DND-41 (cell line): ENCODE measurements around the gene HSPBP1.

Experiments
- ATAC-seq: fragments of 200-7000 bp; cut with Tn5 transposase; 3 replicates; pipeline ENCODE4 v1.9.1; 2021; ENCODE audit warnings: low read depth; ENCODE audit not compliant: insufficient read depth
- DNase-seq: peaks from one replicate; pipeline ENCODE4 v3.0.0-alpha.2; 2020
- H2AFZ ChIP-seq: 2 replicates; pipeline ENCODE4 v1.6.0; 2012; ENCODE audit warnings: low read depth, low read length
- H3K27ac ChIP-seq: 2 replicates; pipeline ENCODE4 v1.5.1; 2012; ENCODE audit warnings: low read length, inconsistent platforms
- H3K27me3 ChIP-seq: fragments of 200-600 bp; sonication (generic); 2 replicates; pipeline ENCODE4 v1.6.0; 2012; ENCODE audit warnings: low read length, mild to moderate bottlenecking, inconsistent platforms; ENCODE audit not compliant: insufficient read depth, poor library complexity
- H3K36me3 ChIP-seq: 2 replicates; pipeline ENCODE4 v1.5.1; 2012; ENCODE audit warnings: low read length, inconsistent platforms; ENCODE audit not compliant: insufficient read depth
- H3K4me1 ChIP-seq: 2 replicates; pipeline ENCODE4 v1.5.1; 2012; ENCODE audit warnings: mild to moderate bottlenecking, low read length; ENCODE audit not compliant: insufficient read depth
- H3K4me2 ChIP-seq: 2 replicates; pipeline ENCODE4 v1.6.0; 2012; ENCODE audit warnings: mild to moderate bottlenecking, moderate library complexity, low read length, inconsistent platforms; ENCODE audit not compliant: insufficient read depth
- H3K4me3 ChIP-seq, 2 experiments: fragments of 200-600 bp in 1 of 2; shearing (Covaris generic) in 1 of 2; 2 replicates each; pipeline ENCODE4 v1.5.1; 2012 to 2016; ENCODE audit warnings: inconsistent platforms in 2 of 2, low read length in 2 of 2, mild to moderate bottlenecking in 2 of 2, low read depth in 1 of 2, moderate library complexity in 1 of 2
- H3K79me2 ChIP-seq: 2 replicates; pipeline ENCODE4 v1.6.0; 2012; ENCODE audit warnings: low read length, inconsistent platforms; ENCODE audit not compliant: insufficient read depth
- H3K9ac ChIP-seq: 2 replicates; pipeline ENCODE4 v1.6.0; 2012; ENCODE audit warnings: low read depth, mild to moderate bottlenecking, inconsistent platforms, low read length, moderate library complexity
- H3K9me3 ChIP-seq: 2 replicates; pipeline ENCODE4 v1.5.1; 2012; ENCODE audit warnings: low read length, moderate library complexity, mild to moderate bottlenecking, inconsistent platforms; ENCODE audit not compliant: insufficient read depth, severe bottlenecking
- H4K20me1 ChIP-seq: 2 replicates; pipeline ENCODE4 v1.6.0; 2012; ENCODE audit warnings: low read length; ENCODE audit not compliant: insufficient read depth
- EZH2 ChIP-seq: IDR thresholded peaks from 3 replicates; pipeline ENCODE4 v1.6.1; 2012; ENCODE audit warnings: borderline replicate concordance, low read depth, mild to moderate bottlenecking, moderate library complexity, low read length, inconsistent platforms; ENCODE audit not compliant: severe bottlenecking
- TF ChIP-seq, protein P1 (sequence below): IDR thresholded peaks from 2 replicates; pipeline ENCODE4 v1.5.1; 2012; ENCODE audit warnings: borderline replicate concordance, low read length, moderate library complexity, mild to moderate bottlenecking; ENCODE audit not compliant: poor library complexity, severe bottlenecking; ENCODE audit errors: extremely low read depth

HSPBP1 gene

DNA sequence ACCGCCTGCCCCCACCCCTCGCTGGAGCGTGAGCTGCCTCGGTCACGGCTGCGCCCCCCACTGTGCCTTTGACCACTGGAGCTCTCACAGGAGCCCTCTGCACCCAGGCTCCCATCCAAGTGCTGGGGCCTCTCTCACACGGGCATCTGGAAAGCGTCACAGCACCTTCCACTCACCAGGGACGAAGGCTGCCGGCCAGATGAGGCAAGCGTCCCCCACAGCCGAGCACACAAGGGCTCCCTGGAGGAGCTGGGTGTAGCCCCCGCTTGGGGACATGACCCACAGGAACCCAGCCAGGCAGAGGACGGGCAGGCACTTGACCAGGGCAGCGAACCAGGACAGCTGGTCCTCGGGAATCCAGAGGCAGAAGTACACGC, 51.9 kb downstream of the HSPBP1 start:
- H2AFZ ChIP-seq = no peak overlapping the region
- H3K9me3 ChIP-seq = no peaks in the 10 kb centered on the region
- TF ChIP-seq EZH2 = no peak
- TF ChIP-seq, protein P1, sequence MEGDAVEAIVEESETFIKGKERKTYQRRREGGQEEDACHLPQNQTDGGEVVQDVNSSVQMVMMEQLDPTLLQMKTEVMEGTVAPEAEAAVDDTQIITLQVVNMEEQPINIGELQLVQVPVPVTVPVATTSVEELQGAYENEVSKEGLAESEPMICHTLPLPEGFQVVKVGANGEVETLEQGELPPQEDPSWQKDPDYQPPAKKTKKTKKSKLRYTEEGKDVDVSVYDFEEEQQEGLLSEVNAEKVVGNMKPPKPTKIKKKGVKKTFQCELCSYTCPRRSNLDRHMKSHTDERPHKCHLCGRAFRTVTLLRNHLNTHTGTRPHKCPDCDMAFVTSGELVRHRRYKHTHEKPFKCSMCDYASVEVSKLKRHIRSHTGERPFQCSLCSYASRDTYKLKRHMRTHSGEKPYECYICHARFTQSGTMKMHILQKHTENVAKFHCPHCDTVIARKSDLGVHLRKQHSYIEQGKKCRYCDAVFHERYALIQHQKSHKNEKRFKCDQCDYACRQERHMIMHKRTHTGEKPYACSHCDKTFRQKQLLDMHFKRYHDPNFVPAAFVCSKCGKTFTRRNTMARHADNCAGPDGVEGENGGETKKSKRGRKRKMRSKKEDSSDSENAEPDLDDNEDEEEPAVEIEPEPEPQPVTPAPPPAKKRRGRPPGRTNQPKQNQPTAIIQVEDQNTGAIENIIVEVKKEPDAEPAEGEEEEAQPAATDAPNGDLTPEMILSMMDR = no peak
- no peak for ATAC-seq
- no peak overlapping the region for H3K4me2 ChIP-seq
- H3K4me3 ChIP-seq = no peak overlapping the region
- H3K79me2 ChIP-seq = no peaks in the 10 kb centered on the region
- H3K36me3 ChIP-seq = peaks cover 75% of the 10 kb centered on the region
- peaks cover 74% of the 10 kb centered on the region for H4K20me1 ChIP-seq
- H3K4me1 ChIP-seq = no peaks in the 10 kb centered on the region
- no peak overlapping the region for H3K27ac ChIP-seq
- H3K27me3 ChIP-seq = no peaks in the 10 kb centered on the region
- no peak for DNase-seq
- H3K9ac ChIP-seq = no peak overlapping the region

DNA sequence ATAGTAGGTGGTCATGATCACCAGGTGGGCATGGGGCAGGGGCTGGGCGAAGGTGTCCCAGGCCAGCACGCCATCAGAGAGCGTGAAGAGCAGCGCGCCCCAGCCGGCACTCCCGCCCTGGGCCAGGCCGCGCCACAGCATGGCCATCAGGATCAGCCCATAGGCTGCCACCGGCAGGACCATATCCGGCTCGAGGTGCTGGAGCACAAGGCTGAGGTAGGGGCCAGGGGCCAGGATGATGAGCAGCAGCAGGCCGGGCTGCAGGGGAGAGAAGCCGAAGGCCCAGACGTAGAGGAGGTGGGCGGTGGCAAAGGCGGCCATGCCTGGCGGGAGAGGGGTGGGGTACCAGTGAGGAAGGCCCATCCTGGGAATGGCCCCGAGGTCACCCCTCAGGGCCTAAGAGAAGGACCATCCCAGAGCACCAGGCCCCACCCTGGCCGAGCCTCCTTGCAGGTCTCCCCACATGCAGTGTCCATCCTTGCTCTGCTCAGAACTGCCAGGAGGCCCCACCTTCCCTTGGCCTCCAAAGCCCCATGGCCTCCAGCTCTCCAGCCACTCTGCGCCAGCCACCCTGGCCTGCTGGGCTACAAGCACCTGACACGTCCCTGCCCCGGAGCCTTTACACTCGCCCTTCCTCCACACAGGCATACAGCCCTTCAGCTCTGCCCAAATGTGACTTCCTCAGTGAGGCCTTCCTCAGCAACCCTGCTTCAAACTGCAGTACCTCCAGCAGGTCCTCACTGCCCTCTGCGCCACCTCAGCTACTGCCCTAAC, 52.5 kb downstream of the HSPBP1 start:
- no peak overlapping the region for H3K27ac ChIP-seq

DNA sequence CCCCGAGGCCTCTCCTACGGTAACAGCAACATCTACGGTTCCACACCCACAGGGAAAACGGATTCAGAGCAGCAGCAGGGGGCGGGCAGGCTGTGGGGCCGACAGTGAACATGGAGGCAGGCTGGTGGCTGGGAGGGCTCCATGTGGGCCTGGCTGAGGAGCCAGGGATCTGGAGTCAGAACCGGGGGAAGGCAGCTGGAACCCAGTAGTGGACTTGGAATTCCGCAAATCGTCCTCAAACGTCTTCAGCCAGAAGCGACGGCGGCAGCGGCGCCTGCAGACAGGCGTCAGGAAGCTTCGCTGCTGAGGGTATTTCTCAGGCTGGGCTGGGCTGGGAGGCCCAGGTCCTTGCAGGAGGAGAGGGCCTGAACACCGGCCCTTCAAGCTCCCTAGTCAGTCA, 53.1 kb downstream of the HSPBP1 start:
- ATAC-seq (no peak), DNase-seq (no peak)
- no peak overlapping the region for H3K9ac ChIP-seq
- no peak overlapping the region for H3K4me3 ChIP-seq
- H3K27ac ChIP-seq = no peak overlapping the region
- TF ChIP-seq, protein P1 = no peak
- no peak for TF ChIP-seq EZH2
- peaks cover 63% of the 10 kb centered on the region for H3K36me3 ChIP-seq
- no peaks in the 10 kb centered on the region for H3K27me3 ChIP-seq
- no peak overlapping the region for H3K4me2 ChIP-seq
- no peaks in the 10 kb centered on the region for H3K79me2 ChIP-seq
- H3K9me3 ChIP-seq = no peaks in the 10 kb centered on the region
- no peaks in the 10 kb centered on the region for H3K4me1 ChIP-seq
- no peak overlapping the region for H2AFZ ChIP-seq
- peaks cover 71% of the 10 kb centered on the region for H4K20me1 ChIP-seq

More for the DNA sequence above, 52.5 kb downstream of the HSPBP1 start:
- no peak overlapping the region for H2AFZ ChIP-seq
- no peak overlapping the region for H3K9ac ChIP-seq
- ATAC-seq (peak; percentile 5; the same call in 1 of the 3 replicates), DNase-seq (no peak)
- no peak overlapping the region for H3K4me3 ChIP-seq
- no peaks in the 10 kb centered on the region for H3K4me1 ChIP-seq
- H4K20me1 ChIP-seq = peaks cover 76% of the 10 kb centered on the region
- peaks cover 69% of the 10 kb centered on the region for H3K36me3 ChIP-seq
- no peaks in the 10 kb centered on the region for H3K9me3 ChIP-seq
- no peak overlapping the region for H3K4me2 ChIP-seq
- TF ChIP-seq, protein P1 = no peak
- TF ChIP-seq EZH2 = no peak
- H3K27me3 ChIP-seq = no peaks in the 10 kb centered on the region
- H3K79me2 ChIP-seq = no peaks in the 10 kb centered on the region
